DOHH2 (cell line): ENCODE data around the gene HSD3B2.

ENCODE experiments used
- CTCF ChIP-seq: fragments of 200-600 bp; sonication (generic); IDR thresholded peaks from one replicate; pipeline ENCODE4 v1.5.1; 2014; ENCODE audit warnings: antibody characterized with exemption, mild to moderate bottlenecking, low read depth, low read length; ENCODE audit not compliant: poor library complexity, severe bottlenecking
- EZH2phosphoT487 ChIP-seq: fragments of 200-600 bp; sonication (generic); IDR thresholded peaks from 2 replicates; pipeline ENCODE4 v1.6.1; 2017; ENCODE audit warnings: borderline replicate concordance, mild to moderate bottlenecking, antibody characterized with exemption, low read length, moderate library complexity, mixed read lengths

- TF ChIP-seq CTCF (no peak), EZH2phosphoT487 (no peak)
These were observed 7.7 kb downstream of the HSD3B2 start for GRCh38 chr1:119422631-119423030.
